ENCODE measurements around the gene CIAO3. TPM values are rescaled to one million over a fixed set of nuclear protein-coding genes. Genes with fewer than 3 reads are reported as not detected.
A peak's percentile ranks its signal among the peaks of the same experiment; 100 is the strongest.

Gene CIAO3
- polyA plus RNA-seq, 1 donor from 2014 or later: 57.8 TPM

- TF ChIP-seq MXI1 (conservative IDR thresholded peaks at IDR 0.05; ENCODE audit: poor library complexity, severe bottlenecking) (no peak), POLR2AphosphoS5 (IDR thresholded peaks at IDR 0.05) (no peak), EZH2 (IDR thresholded peaks at IDR 0.05; ENCODE audit: borderline replicate concordance, insufficient read depth, low read length, poor library complexity, severe bottlenecking) (no peak), TAF1 (IDR thresholded peaks at IDR 0.05; ENCODE audit: low read depth) (no peak), CTCF (IDR thresholded peaks at IDR 0.05; ENCODE audit: poor library complexity, severe bottlenecking) (no peak), SMC3 (conservative IDR thresholded peaks at IDR 0.05; ENCODE audit: poor library complexity) (no peak), RAD21 (conservative IDR thresholded peaks at IDR 0.05) (no peak)
- TF ChIP-seq, protein P1, sequence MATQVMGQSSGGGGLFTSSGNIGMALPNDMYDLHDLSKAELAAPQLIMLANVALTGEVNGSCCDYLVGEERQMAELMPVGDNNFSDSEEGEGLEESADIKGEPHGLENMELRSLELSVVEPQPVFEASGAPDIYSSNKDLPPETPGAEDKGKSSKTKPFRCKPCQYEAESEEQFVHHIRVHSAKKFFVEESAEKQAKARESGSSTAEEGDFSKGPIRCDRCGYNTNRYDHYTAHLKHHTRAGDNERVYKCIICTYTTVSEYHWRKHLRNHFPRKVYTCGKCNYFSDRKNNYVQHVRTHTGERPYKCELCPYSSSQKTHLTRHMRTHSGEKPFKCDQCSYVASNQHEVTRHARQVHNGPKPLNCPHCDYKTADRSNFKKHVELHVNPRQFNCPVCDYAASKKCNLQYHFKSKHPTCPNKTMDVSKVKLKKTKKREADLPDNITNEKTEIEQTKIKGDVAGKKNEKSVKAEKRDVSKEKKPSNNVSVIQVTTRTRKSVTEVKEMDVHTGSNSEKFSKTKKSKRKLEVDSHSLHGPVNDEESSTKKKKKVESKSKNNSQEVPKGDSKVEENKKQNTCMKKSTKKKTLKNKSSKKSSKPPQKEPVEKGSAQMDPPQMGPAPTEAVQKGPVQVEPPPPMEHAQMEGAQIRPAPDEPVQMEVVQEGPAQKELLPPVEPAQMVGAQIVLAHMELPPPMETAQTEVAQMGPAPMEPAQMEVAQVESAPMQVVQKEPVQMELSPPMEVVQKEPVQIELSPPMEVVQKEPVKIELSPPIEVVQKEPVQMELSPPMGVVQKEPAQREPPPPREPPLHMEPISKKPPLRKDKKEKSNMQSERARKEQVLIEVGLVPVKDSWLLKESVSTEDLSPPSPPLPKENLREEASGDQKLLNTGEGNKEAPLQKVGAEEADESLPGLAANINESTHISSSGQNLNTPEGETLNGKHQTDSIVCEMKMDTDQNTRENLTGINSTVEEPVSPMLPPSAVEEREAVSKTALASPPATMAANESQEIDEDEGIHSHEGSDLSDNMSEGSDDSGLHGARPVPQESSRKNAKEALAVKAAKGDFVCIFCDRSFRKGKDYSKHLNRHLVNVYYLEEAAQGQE (IDR thresholded peaks at IDR 0.05; ENCODE audit: borderline replicate concordance): no peak
- peaks cover 10% of the 10 kb centered on the region for H3K79me2 ChIP-seq (replicated peaks; ENCODE audit: insufficient read depth, low read length)
- no peaks in the 10 kb centered on the region for H3K36me3 ChIP-seq (ENCODE audit: insufficient read depth, low read length)
- H3K9ac ChIP-seq (ENCODE audit: low read length): peak overlapping the region; percentile 90
- no peaks in the 10 kb centered on the region for H3K9me2 ChIP-seq (ENCODE audit: insufficient read depth, low read length)
- H3K27ac ChIP-seq (ENCODE audit: low read length): no peak overlapping the region
- H3F3A ChIP-seq (ENCODE audit: insufficient read depth, low read length, poor library complexity, severe bottlenecking): no peaks in the 10 kb centered on the region
- H3K4me3 ChIP-seq (ENCODE audit: low read length): no peak overlapping the region
- H3K4me2 ChIP-seq (ENCODE audit: low read length): no peak overlapping the region
- no peaks in the 10 kb centered on the region for H4K20me1 ChIP-seq (ENCODE audit: insufficient read depth)
- H3K27me3 ChIP-seq (ENCODE audit: insufficient read depth, low read depth, low read length): no peaks in the 10 kb centered on the region
- no peaks in the 10 kb centered on the region for H3K9me3 ChIP-seq (ENCODE audit: low read length)
- no peak overlapping the region for H2AFZ ChIP-seq (ENCODE audit: low read depth, low read length)
Observed at GRCh38 chr16:717450-718245, 23.1 kb downstream of the CIAO3 start.

GRCh38 chr16:716768-717325 lies 23.9 kb downstream of the CIAO3 start:
- Histone ChIP-seq H3K27me3 (ENCODE audit: insufficient read depth, low read depth, low read length) (no peaks in the 10 kb centered on the region), H3K4me2 (ENCODE audit: low read length) (no peak overlapping the region)

More at GRCh38 chr16:716768-717325, 23.9 kb downstream of the CIAO3 start:
- Histone ChIP-seq H3K36me3 (ENCODE audit: insufficient read depth, low read length) (no peaks in the 10 kb centered on the region), H4K20me1 (ENCODE audit: insufficient read depth) (no peaks in the 10 kb centered on the region), H3K9ac (ENCODE audit: low read length) (peak overlapping the region; percentile 51), H3K4me3 (ENCODE audit: low read length) (peak overlapping the region; percentile 60), H3F3A (ENCODE audit: insufficient read depth, low read length, poor library complexity, severe bottlenecking) (no peaks in the 10 kb centered on the region), H2AFZ (ENCODE audit: low read depth, low read length) (no peak overlapping the region), H3K9me2 (ENCODE audit: insufficient read depth, low read length) (no peaks in the 10 kb centered on the region), H3K9me3 (ENCODE audit: low read length) (no peaks in the 10 kb centered on the region), H3K79me2 (replicated peaks; ENCODE audit: insufficient read depth, low read length) (peaks cover 13% of the 10 kb centered on the region), H3K27ac (ENCODE audit: low read length) (peak overlapping the region; percentile 53)
- no peak for TF ChIP-seq SMC3 (conservative IDR thresholded peaks at IDR 0.05; ENCODE audit: poor library complexity)
- TF ChIP-seq RAD21 (conservative IDR thresholded peaks at IDR 0.05): no peak
- no peak for TF ChIP-seq POLR2AphosphoS5 (IDR thresholded peaks at IDR 0.05)
- no peak for TF ChIP-seq EP300 (conservative IDR thresholded peaks at IDR 0.05; ENCODE audit: poor library complexity, severe bottlenecking)
- no peak for TF ChIP-seq TAF1 (IDR thresholded peaks at IDR 0.05; ENCODE audit: low read depth)
- TF ChIP-seq MXI1 (conservative IDR thresholded peaks at IDR 0.05; ENCODE audit: poor library complexity, severe bottlenecking): no peak
- TF ChIP-seq, protein P1 (IDR thresholded peaks at IDR 0.05; ENCODE audit: borderline replicate concordance): no peak
- no peak for TF ChIP-seq CTCF (IDR thresholded peaks at IDR 0.05; ENCODE audit: poor library complexity, severe bottlenecking)
- TF ChIP-seq EZH2 (IDR thresholded peaks at IDR 0.05; ENCODE audit: borderline replicate concordance, insufficient read depth, low read length, poor library complexity, severe bottlenecking): no peak
